Stimulated activated CD4-positive, alpha-beta T cell treated with anti-CD3 and anti-CD28 coated beads, Interleukin-1b, Interleukin-23, amount 100 ng/mL, for 48 hours (primary cell): ENCODE results near the gene SPATA6L.
"Not testable (repeated sequence)": the region's sequence is repeated elsewhere in the genome, so short reads cannot be mapped to it uniquely, and the experiment has no call there.

Experiments
- DNase-seq: peaks from one replicate; pipeline ENCODE4 v3.0.0-alpha.2; 2020

The SPATA6L gene

DNA sequence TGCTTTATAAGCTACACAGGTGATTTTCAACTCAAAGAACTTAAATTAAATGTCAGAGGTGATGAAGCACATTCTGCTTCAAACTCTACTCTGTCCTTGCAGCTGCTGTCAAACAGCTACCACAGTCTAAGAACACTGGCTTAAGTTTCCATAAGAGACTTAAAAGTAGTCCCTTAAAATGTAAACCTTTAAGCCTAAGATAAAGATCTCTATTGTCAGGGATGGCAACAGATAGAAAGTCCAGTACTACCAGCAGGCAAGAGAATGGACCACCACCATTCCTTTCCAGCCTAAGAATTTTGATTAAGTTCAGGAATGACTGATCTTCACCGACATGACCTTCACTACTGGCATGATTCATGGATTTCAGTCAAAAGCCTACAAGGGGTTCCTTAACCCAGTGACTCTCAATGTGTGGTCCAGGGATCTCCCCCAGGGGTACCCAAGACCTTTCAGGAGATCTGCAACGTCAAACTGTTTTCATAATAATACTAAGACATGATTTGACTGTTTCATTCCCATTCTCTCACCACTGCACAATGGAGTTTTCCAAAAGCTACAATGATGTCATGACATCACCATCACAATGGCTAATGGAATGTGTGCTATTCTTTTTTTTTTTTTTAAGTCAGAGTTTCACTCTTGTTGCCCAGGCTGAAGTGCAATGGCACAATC is 45.3 kb downstream of the SPATA6L start:
- peak; percentile 9 for DNase-seq

DNA sequence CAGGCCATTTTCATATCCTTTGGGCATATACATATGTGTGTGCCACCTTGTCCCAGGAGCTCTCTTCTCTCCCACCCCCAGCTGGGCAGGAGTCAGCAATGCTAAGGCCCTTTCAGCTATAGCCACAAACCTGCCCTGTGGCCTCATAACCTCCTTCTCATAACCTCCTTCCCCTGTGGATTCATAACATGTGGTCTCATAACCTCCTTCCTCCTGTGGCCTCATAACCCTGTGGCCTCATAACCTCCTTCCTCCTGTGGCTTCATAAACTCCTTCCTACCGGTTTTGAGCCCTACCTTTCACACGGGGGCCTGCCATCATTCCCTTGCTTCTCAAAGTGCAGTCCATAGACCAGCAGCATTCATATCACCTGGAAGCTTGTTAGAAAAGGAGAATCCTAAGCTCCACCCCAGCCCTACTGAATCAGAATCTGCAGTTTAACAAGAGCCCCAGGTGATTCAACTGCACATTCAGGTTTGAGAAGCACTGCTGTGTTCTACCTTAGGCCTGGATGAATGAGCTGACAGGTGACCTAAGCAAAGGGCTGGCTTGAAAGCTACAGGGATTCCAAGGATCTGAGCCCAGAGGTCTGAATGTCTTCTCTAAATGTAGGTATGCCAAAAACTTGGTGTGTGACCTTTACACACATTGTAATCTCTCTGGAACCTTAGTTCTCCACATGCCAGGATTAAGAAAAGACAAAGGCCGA is 46.1 kb downstream of the SPATA6L start:
- DNase-seq, result no peak

DNA sequence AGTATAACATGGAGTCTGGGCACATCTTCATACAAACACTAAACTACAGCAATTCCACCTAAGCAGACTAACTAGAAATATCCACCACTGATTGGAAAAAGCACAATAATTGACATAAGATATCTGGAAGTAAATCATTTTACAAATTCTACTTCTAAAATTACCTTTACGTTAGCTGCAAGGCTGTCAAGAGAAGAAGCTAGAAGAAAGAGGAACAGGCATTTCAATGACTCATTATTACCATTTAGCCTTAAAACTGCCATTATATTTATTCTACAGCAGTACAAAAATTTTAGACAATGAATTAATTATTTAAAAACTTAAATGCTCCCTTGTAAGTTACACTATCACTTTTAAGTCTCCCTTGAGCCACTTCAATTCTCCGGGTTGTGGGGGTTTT is 47.6 kb downstream of the SPATA6L start:
- DNase-seq, result no peak

GRCh38 chr9:4617752-4618151 is 48.5 kb downstream of the SPATA6L start:
- DNase-seq, result no peak

DNA sequence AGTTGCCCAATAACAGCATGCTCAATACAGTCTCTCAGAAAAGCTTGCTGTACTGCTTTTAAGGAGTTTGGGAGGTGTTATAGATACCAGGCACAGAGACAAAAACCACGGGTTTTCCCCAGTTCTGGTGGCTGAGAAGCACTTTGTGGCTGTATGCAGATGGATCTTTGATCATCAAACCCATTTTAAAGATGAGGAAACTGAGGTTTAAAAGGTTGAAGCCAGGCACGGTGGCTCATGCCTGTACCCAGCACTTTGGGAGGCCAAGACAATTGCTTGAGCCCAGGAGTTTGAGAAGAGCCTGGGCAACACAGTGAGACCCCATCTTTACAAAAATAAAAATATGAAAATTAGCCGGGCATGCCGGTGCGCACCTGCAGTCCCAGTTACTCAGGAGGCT is 50.5 kb downstream of the SPATA6L start:
- no peak for DNase-seq

- no peak for DNase-seq
Observed at GRCh38 chr9:4615251-4615650, 51.0 kb downstream of the SPATA6L start.

GRCh38 chr9:4614627-4615026 is 51.7 kb downstream of the SPATA6L start:
- DNase-seq, result no peak

DNA sequence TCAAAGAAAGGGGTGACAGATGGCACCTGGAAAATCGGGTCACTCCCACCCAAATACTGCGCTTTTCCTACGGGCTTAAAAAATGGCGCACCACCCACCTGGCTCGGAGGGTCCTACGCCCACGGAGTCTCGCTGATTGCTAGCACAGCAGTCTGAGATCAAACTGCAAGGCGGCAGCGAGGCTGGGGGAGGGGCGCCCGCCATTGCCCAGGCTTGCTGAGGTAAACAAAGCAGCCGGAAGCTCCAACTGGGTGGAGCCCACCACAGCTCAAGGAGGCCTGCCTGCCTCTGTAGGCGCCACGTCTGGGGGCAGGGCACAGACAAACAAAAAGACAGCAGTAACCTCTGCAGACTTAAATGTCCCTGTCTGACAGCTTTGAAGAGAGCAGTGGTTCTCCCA is 60.2 kb downstream of the SPATA6L start:
- DNase-seq, result not testable (repeated sequence)

GRCh38 chr9:4604678-4605095 is 61.6 kb downstream of the SPATA6L start:
- peak; percentile 47 for DNase-seq

DNA sequence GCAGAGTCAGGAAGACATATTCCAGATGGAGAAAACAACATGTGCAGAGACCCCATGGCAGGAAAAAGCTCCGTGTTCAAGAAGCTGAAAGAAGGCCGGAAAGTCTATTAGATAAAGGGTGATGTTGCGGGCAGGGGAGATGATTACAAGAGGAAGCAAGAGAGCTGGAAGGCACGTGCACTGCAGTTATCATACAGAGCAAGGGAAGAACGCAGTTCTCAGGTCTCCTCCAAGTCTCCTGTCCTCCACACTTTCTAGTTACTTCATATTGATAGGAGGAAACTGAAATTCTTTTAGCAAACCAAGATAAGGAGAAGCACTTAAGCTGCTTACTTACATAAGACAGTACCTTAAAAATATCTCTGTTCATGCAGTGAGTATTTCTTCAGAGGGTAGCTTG is 62.5 kb downstream of the SPATA6L start:
- no peak for DNase-seq

DNA sequence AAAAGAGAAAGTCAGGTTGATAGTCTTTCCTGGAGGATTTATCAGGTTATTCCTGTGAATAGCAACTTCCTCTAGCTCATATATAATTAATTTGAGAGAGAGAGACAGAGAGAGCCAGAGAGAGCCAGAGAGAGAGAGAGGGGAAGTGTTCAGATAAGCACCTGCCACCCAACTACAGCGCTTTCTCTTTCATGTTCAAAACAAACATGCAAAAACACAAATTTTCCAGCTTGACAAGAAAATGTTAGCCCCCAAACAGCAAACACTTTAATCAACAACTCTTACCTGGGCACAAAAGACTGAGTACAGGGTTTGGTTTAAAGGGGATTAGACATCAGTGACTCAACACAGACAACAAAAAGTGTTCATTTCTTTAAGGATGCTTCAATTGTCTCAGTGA is 65.9 kb downstream of the SPATA6L start:
- no peak for DNase-seq

GRCh38 chr9:4596165-4596922 is 69.9 kb downstream of the SPATA6L start:
- DNase-seq, result peak; percentile 27

- DNase-seq, result no peak
Observed at GRCh38 chr9:4594994-4595393, 71.3 kb downstream of the SPATA6L start.

DNA sequence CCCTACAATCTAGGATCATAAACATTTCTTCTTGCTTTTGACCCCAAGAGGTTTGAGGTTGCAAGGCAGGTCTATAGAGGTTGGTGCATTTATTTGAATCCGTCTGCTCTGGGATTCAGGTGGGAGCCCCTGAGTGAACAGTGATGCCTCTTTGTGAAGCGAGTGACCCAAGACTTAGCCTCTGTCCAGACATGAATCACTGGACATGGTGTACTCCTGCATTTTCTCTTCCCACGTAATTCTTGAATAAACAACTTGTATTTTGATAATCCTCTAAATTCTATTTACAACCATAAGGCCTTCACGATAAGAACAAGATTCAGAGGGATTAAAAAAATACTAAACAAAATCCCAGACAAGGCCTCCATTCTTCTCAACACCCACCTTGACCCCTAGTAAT is 71.7 kb downstream of the SPATA6L start:
- DNase-seq, result no peak

- DNase-seq, result no peak
Observed at GRCh38 chr9:4592886-4593285, 73.4 kb downstream of the SPATA6L start.

DNA sequence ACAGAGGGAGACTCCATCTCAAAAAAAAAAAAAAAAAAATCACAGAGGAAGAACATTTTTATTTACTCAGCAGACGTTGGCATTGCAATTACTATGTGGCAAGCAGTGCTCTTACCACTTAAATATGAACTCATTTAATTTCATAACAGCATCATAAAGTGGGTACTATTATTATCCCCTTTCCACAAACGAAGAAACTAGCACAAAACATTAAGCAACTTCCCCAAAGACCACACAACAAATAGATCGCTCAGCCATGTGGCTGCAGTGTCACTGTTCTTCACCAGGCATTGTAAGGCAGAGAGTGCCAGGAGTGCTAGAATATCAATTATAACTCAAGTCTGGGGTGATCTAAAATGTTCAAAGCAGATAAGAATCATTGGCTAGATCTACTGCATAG is 74.0 kb downstream of the SPATA6L start:
- DNase-seq, result no peak

DNA sequence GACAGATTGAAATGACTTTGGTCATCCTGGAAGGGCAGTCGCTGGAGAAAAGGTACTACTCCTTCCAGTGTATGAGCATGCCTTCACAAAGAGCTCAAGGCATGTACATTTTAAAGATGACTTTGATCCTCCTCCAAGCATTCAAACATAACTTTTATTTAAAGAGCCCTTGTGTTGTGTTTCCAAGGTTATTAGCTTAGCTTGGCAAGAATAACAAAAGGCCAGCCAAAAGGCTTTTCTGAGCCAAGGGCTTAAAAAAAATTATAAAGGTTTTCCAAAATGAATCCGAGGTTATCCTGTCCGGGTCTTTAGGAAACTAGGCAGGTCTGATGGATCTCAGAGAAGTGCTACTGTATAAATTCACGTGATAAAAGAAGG is 75.2 kb downstream of the SPATA6L start:
- no peak for DNase-seq

DNA sequence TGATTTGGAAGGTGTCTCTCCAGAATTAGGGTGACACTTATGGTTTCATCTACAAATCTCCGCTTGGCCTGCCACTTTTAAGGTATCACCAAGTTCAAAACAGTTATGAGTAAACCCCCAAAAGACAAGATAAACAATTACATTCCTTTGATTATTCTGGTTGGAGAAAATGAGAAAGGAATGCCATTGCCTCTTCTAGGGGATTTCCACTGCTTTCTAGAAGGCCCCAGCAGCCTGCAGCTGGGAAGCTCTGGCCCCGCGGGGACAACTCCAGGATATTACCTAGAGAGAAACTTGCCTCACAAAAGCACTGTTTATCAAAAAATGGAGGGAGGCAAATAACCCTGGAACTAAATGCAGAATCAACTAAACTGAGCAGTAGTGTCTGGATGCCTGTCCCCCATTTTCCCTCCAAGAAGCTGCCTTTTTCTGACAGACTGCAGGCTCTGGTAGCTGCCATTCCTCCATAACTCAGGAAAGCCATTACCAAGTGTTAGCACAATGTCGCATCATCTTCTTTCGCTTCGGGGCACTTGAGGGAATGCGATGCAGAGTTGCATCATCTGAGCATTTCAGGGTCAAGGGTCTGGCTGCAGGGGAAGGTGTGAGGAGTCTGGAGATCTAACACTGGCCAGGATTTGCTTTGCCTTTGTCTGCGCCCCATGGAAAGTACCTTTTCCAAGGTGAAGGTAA is 75.7 kb downstream of the SPATA6L start:
- no peak for DNase-seq

GRCh38 chr9:4588721-4589120 is 77.6 kb downstream of the SPATA6L start:
- DNase-seq, result no peak

- no peak for DNase-seq
Observed at GRCh38 chr9:4585135-4585534, 81.1 kb downstream of the SPATA6L start.

DNA sequence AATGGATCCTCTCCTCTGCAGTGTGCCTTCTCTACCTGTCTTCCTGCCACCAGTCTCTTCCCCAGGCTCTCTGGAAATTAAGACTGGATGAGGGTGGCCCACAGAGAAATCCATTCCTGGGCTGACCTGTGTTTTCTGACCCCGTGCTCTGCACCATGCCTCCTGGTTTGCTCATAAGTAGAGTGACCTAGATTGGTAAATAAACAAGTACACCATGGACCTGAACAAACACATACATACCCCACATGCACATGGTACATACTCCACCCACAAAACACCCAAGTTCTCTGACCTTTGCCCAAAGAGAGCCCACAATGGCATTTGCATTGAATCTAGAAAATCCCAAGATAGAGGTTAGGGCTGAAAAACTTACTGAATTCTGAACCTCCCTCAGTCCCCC is 81.6 kb downstream of the SPATA6L start:
- no peak for DNase-seq

DNA sequence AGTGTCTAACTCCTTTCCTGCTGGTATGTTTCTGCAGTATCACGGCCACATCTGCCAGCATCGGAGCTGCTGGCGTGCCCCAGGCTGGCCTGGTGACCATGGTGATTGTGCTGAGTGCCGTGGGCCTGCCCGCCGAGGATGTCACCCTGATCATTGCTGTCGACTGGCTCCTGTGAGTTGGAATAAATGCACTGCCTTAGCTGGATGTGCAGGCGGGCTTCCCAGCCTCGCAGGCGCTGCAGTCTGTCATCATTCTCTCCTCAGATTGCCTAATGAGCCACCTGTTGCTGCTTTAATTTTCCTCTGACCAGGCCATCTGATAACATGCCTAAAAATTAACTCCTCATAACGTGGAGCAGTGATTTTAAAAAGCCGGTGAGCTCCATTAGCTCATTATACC is 83.3 kb downstream of the SPATA6L start:
- DNase-seq, result no peak

GRCh38 chr9:4581861-4582565 is 84.3 kb downstream of the SPATA6L start:
- no peak for DNase-seq
